ENCODE data around the gene PHTF2.

Gene PHTF2

DNA sequence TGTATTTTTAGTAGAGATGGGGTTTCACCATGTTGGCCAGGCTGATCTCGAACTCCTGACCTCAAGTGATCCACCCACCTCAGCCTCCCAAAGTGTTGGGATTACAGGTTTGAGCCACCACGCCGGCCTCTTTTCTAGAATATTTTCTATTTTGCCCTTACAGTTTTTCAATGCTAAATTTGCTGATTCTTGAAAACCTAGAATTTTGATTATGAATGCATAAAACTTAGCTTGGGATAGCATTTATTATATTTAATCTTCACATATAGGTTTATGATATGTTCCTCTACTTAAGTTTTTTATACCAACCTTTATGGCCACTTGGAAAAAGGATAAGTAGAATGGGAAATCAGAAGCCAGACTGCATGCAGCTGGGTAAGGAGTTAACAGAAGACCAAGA lies 2.5 kb upstream of the PHTF2 start:
- Histone ChIP-seq H3K9ac (ENCODE audit: low read length) (no peak overlapping the region; the same call in 1 of the 2 replicates), H3K4me1 (ENCODE audit: insufficient read depth, low read length, severe bottlenecking) (peaks cover 37% of the 10 kb centered on the region), H3F3A (ENCODE audit: insufficient read depth, low read length) (no peaks in the 10 kb centered on the region), H3K9me2 (ENCODE audit: low read depth, low read length) (no peaks in the 10 kb centered on the region), H3K4me2 (ENCODE audit: low read length) (peak overlapping the region; percentile 96), H4K20me1 (ENCODE audit: insufficient read depth, low read length) (no peaks in the 10 kb centered on the region), H3K9me3 (ENCODE audit: low read length) (no peaks in the 10 kb centered on the region), H3K27ac (ENCODE audit: low read depth, low read length, poor library complexity, severe bottlenecking) (no peak overlapping the region), H3K4me3 (ENCODE audit: low read depth, low read length, poor library complexity, severe bottlenecking) (peak overlapping the region; percentile 90), H2AFZ (ENCODE audit: low read length) (no peak overlapping the region), H3K27me3 (ENCODE audit: insufficient read depth, low read length) (no peaks in the 10 kb centered on the region), H3K36me3 (ENCODE audit: insufficient read depth, low read length) (peaks cover 15% of the 10 kb centered on the region; the same call in 1 of the 2 replicates), H3K79me2 (ENCODE audit: insufficient read depth, low read length) (peaks cover 43% of the 10 kb centered on the region)
- TF ChIP-seq EZH2 (IDR thresholded peaks at IDR 0.05; ENCODE audit: borderline replicate concordance, low read length) (no peak), CTCF (IDR thresholded peaks at IDR 0.05; ENCODE audit: low read length) (no peak)

GRCh38 chr7:77796960-77797359 lies 1.6 kb upstream of the PHTF2 start:
- H3K9me2 ChIP-seq (ENCODE audit: low read depth, low read length) = no peaks in the 10 kb centered on the region
- peak overlapping the region; percentile 89 for H3K9ac ChIP-seq (ENCODE audit: low read length)
- peak overlapping the region; percentile 96 for H3K4me2 ChIP-seq (ENCODE audit: low read length)
- H3F3A ChIP-seq (ENCODE audit: insufficient read depth, low read length) = no peaks in the 10 kb centered on the region
- peaks cover 50% of the 10 kb centered on the region for H3K79me2 ChIP-seq (ENCODE audit: insufficient read depth, low read length)
- H3K9me3 ChIP-seq (ENCODE audit: low read length) = no peaks in the 10 kb centered on the region
- H4K20me1 ChIP-seq (ENCODE audit: insufficient read depth, low read length) = no peaks in the 10 kb centered on the region
- H3K4me1 ChIP-seq (ENCODE audit: insufficient read depth, low read length, severe bottlenecking) = peaks cover 37% of the 10 kb centered on the region
- peak overlapping the region; percentile 49 for H3K27ac ChIP-seq (ENCODE audit: low read depth, low read length, poor library complexity, severe bottlenecking)
- H3K36me3 ChIP-seq (ENCODE audit: insufficient read depth, low read length) = peaks cover 15% of the 10 kb centered on the region; the same call in 1 of the 2 replicates
- TF ChIP-seq EZH2 (IDR thresholded peaks at IDR 0.05; ENCODE audit: borderline replicate concordance, low read length) (no peak), CTCF (IDR thresholded peaks at IDR 0.05; ENCODE audit: low read length) (no peak)
- H2AFZ ChIP-seq (ENCODE audit: low read length) = no peak overlapping the region
- H3K4me3 ChIP-seq (ENCODE audit: low read depth, low read length, poor library complexity, severe bottlenecking) = peak overlapping the region; percentile 90
- H3K27me3 ChIP-seq (ENCODE audit: insufficient read depth, low read length) = no peaks in the 10 kb centered on the region

DNA sequence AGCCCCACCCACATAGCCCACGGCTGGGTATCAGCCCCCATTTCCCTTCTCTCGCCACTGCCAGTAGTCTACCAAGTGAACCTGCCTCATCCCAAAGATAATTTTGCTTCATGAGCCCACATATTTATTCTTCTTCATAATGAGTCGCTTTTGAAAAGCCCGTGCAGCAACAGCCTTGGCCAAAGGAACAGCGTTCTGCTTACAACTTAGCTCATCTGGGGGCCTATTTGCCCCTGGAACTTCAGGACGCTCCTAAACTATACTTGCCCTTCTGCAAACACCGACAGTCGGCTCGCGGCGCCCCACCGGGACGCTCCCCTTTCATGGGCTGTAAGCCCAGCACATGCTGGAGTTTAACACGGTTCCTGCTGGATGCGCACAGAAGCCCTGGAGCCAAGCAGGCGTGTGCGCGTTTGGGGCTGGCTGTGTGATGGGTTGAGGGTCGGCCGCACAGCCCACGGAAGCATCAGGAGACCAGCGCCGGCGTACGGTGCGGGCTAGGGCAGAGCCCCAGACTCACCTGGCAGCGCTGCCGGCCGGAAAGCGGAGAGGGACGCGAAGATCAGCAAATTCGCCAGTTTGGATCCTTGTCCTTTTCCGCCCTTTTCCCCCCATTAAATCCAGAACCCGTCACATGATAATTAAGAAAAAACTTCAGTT lies 709 bp upstream of the PHTF2 start:
- Histone ChIP-seq H3K79me2 (ENCODE audit: insufficient read depth, low read length) (peaks cover 59% of the 10 kb centered on the region), H3F3A (ENCODE audit: insufficient read depth, low read length) (no peaks in the 10 kb centered on the region), H3K4me1 (ENCODE audit: insufficient read depth, low read length, severe bottlenecking) (peaks cover 44% of the 10 kb centered on the region), H3K27ac (ENCODE audit: low read depth, low read length, poor library complexity, severe bottlenecking) (peak overlapping the region; percentile 49), H2AFZ (ENCODE audit: low read length) (peak overlapping the region; percentile 3; the same call in 1 of the 2 replicates), H3K36me3 (ENCODE audit: insufficient read depth, low read length) (peaks cover 15% of the 10 kb centered on the region; the same call in 1 of the 2 replicates), H3K27me3 (ENCODE audit: insufficient read depth, low read length) (no peaks in the 10 kb centered on the region), H3K4me3 (ENCODE audit: low read depth, low read length, poor library complexity, severe bottlenecking) (peak overlapping the region; percentile 90), H3K9me3 (ENCODE audit: low read length) (no peaks in the 10 kb centered on the region), H4K20me1 (ENCODE audit: insufficient read depth, low read length) (no peaks in the 10 kb centered on the region), H3K9ac (ENCODE audit: low read length) (peak overlapping the region; percentile 89), H3K9me2 (ENCODE audit: low read depth, low read length) (no peaks in the 10 kb centered on the region), H3K4me2 (ENCODE audit: low read length) (peak overlapping the region; percentile 96)
- TF ChIP-seq EZH2 (IDR thresholded peaks at IDR 0.05; ENCODE audit: borderline replicate concordance, low read length) = no peak
